Stimulated activated CD4-positive, alpha-beta T cell treated with anti-CD3 and anti-CD28 coated beads, Interleukin-12 subunit alpha, Interleukin-12 subunit beta, amount 100 ng/mL, for 48 hours (primary cell): ENCODE data around the gene XYLT1.

Source experiments
- DNase-seq, 3 donors: peaks; one replicate each; pipeline ENCODE4 v3.0.0-alpha.2; 2020; ENCODE audit warnings: low read depth in 2 of 3, low spot score in 1 of 3

Gene XYLT1

GRCh38 chr16:17212606-17213005 lies 258.2 kb downstream of the XYLT1 start:
- no peak for DNase-seq

DNA sequence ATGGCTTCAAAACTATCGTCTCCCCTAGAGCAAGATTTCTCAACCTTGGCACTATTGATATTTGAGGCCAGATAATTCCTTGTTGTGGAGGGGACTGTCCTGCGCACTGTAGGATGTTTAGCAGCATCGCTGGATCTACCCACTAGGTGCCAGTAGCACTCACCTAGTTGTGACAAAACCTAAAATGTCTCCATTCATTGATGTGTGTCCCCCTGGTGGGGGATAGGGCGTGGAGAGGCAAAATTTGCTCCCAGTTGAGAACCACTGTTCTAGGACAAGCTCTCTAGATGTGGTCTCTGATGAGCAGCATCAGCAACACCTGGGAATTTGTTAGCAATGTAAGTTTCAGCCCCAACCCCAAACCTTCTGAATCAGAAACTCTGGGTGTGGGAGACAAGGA lies 259.0 kb downstream of the XYLT1 start:
- DNase-seq: peak; percentile 5 to 21 (median 7)

- no peak for DNase-seq
Observed at GRCh38 chr16:17206712-17207111, 264.0 kb downstream of the XYLT1 start.

GRCh38 chr16:17205279-17206211 lies 265.2 kb downstream of the XYLT1 start:
- DNase-seq: no peak

GRCh38 chr16:17204644-17205043 lies 266.1 kb downstream of the XYLT1 start:
- no peak for DNase-seq

- no peak for DNase-seq
Observed at GRCh38 chr16:17204206-17204605, 266.6 kb downstream of the XYLT1 start.

- DNase-seq: no peak
Observed at GRCh38 chr16:17203424-17203823, 267.3 kb downstream of the XYLT1 start.

DNA sequence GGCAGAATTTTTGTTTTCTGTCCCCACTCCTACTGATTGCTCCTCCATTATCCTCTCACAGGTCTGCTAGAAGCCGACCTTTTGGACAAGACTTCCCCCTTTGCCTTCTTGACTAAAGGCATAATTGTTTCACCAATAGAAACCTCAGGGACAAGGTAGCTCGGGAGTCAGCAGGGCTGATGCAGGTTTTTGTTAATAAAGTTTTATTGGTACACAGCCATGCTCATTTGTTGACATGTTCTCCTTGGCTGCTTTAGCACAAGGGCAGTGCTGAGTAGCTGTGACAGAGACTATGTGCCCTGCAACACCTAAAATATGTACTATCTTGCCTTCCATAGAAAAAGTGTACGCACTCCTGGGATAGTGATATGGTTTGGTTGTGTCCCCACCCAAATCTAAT lies 271.6 kb downstream of the XYLT1 start:
- DNase-seq: no peak

GRCh38 chr16:17196526-17196925 lies 274.2 kb downstream of the XYLT1 start:
- DNase-seq: no peak

DNA sequence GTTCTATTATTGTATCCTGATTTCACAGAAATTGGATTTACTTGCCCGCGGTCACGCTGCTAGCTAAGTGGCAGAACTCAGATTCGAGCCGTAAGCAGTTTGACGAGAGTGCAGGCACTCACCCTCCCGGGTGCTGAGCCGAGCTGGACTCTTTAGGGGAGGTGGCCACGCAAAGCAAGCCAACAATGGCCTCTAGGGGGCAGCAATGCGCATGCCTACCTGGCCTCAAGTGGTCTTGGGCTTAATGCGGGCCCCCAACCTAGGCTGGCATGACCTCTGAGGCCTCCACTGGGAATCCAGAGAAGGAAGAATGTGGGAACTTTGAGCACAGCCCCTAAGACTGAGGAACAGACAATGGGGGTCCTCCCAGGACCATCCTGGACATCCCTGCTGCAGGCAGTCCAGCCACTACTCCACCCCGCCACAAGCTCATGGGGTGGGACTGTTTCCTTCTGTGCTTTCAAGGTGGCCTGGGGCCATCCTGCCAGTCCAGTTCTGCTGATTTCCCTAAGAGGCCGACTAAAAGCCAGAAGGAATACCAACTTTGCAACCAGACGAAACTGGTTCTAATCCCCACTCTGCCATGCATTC lies 276.5 kb downstream of the XYLT1 start:
- peak; percentile 27 to 60 (median 46) for DNase-seq

DNA sequence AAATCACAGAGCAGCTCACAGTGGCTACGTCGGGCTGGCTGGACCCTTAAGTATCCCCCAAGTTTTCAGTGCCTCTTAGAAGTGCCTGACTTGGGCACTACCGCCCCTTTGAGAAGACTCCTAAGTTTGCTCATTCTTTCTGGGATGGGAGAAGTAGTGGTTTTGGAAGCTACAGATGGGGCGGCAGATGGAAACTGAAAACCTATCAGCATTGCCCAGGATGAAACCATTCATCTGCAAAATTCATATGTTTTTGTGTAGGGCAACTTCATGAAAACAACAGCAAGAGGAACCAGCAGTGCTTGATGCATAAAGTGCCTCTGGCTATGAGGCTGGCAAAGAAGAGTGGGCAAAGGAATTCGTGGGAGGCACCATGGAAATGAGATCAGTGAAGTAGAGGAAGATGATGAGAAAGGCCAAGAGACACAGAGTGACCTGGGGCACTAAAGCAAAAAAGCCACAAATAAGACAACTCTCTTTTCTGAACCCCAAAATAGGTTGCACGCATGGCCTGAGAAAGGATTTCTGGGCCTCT lies 277.1 kb downstream of the XYLT1 start:
- no peak for DNase-seq

DNA sequence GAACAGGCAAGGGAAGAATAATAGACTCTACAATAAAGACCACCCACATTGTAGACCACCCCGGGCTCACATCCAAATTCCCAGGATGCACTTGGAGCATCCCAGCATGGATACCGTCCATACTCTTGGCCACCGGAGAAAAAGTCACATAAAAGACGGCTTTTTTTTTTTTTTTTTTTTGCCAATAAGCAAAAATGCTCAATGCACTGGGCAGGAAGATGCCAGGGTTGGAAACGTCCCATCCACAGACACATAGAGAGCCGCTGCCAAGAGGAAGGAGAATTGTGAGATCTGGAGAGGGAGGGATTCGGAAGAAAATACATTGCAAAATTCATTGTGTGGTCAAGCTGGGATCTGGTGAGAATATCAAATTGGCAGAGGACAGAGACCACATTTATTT lies 286.7 kb downstream of the XYLT1 start:
- no peak for DNase-seq

DNA sequence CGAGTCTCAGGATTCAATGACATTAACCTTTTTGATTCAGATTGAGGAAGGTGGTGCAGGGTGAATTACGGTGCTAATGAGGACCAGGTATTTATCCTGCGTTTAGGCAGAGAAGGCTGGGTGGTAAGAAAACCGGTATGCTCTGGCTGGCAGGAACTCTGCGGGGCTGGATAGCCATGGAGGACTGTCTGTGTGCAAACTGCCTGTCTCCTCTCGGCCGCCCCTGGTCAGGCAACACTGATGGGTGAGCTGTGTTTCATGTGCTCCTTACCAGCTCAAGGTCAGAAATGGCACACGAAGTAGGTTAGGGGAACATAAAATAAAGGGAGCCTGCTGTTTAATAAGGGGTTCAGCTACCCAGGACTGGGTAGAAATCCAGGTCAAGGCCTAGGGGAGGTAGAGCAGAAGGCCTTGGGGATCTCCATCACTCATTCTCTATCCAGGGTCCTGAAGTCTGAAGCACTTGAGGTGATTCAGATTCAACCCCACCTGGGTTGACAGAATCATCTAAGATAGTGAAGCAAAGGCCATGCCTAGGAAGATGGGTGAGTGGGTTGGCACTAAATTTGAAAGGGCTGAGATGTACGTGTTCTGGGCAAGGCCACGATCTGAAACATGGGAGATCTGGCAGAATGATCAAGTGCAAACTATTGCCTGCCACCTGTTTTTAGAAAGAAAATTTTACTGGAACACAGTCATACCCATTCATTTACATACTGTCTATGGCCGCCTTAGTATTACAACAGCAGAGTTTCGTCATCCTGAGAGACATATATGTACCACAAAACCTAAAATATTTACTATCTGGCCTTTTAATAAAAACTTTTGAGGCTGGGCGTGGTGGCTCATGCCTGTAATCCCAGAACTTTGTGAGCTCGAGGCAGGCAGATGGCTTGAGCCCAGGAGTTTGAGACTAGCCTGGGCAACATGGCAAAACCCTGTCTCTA lies 292.5 kb downstream of the XYLT1 start:
- no peak for DNase-seq

- no peak for DNase-seq
Observed at GRCh38 chr16:17177242-17177958, 293.4 kb downstream of the XYLT1 start.

DNA sequence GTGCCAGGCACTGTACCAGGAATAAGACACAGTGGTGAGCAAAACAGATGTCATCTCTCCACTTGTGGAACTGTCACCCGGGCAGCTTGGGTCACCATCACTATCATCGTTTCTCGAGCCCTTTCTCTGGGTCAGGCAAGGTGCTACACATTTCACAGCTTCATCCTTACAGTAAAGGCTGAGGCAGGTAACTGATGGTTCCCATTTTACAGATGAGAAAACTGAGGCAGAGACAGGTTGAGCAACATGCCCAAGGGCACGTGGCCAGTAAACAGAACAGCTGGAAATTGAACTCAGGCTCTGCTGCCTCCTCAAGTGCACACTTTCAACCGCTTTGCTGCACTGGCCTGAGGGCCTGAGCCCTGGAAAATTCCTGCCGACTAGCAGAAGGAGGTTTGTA lies 294.6 kb downstream of the XYLT1 start:
- DNase-seq: no peak

DNA sequence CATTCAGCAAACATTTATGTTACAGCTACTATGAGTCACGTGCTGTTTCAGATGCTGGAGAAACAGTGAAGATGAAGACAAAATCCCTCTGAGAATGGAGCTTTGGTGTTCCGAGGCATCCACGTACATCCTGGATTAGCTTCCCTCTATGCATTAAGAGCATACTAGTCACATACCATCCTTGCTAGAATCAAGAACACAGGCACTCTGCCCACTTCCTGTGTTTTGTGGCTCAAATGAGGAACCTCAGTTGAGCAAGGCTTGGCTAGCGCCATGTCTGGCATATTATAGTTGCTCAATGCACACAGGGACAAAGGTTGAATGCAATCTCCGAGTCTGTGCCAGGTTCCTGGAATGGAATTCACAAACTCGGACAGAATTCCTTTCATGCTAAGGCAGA lies 297.5 kb downstream of the XYLT1 start:
- DNase-seq: no peak

- DNase-seq: no peak
Observed at GRCh38 chr16:17171250-17172143, 299.3 kb downstream of the XYLT1 start.

- DNase-seq: no peak
Observed at GRCh38 chr16:17170435-17170834, 300.3 kb downstream of the XYLT1 start.

DNA sequence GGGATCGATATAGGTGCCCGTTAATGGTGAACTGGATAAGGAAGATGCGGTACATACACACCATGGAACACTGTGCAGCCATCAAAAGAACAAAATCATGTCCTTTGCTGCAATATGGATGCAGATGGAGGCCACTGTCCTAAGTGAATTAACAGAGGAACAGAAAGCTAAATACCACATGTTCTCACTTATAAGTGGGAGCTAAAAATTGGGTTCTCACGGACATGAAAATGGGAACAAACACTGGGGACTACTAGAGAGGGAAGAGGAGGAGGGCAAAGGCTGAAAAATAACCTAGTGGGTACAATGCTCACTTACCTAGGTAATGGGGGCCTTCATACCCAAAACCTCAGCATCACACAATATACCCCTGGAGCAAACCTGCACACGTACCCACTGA lies 302.6 kb downstream of the XYLT1 start:
- DNase-seq: no peak

DNA sequence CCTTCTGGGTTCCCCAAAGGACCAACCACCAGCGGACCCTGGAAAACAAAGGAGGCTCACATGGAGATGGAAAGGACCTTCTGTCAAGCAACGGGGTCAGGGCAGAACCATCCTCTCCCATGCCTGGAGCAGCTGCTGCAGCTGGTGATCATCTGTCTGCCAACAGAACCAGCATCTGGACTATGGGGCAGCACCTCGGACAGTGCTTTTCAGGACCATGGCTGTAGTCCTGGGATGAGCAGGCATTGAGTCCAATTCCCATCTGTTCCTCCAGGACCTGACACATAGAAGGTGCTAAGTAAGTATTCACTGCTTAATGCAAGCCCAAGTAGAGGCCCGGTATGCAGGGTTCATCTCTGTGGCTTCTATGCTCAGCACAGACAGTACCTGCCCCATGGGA lies 304.7 kb downstream of the XYLT1 start:
- DNase-seq: no peak
